Activated T-helper 9 cell treated with anti-CD3 and anti-CD28 coated beads, Interleukin-2, amount 50 U/mL, for 16 hours (primary cell): Measurements from ENCODE around the gene STK33.

ENCODE experiments used
- DNase-seq: peaks from one replicate; pipeline ENCODE4 v3.0.0-alpha.2; 2020; ENCODE audit warnings: low read depth

STK33 gene

DNA sequence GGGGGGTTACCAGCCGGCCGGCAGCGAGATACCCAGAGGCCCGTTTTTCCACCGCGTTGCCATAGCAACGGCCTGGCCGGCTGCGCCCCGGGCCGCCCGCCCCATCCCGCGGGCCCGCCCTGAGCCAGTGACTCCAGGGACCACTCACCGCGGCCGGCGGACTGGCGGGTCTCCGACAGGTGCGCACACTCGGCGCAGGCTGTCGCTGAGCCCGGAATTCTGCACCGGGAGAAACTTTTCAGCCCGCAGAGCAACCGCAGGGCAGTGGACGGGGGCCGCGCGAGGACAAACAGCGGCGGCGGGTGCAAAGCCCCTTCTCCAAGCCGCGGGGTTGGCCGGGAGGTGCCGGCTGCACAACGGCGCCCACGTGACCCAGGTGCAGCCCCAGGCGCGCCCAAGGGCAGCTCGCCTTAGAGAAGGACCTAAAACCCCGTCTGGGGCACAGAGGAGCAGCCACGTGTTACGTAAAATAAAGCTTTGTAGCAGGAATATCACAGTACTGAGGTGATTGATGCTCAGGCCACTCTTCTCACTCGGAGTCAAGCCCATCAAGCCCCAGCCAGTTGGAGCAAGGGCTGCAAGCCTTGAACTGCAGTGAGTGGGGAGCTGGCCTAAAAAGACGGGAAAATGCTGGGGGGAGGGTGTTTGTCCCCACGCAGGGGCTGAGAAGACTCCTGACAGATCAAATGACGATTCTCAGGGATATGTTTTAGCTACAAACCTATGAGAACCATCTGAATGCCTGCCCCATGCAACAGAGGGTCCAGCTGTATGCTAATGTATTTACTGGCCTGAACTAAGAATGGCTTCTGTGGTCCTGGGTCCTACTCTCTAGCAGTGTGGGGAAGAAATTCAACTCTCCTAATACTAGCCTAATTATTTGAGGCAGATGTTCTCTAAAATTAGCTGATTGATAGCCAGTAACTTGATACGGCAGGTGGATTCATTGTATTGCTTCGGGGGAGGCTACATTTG lies at the start of gene STK33:
STK33 (minus strand) TSS at position 294 of the 975 bp plus-strand sequence. CDS start 119,323 bp downstream, outside the sequence.
- DNase-seq, result no peak

DNA sequence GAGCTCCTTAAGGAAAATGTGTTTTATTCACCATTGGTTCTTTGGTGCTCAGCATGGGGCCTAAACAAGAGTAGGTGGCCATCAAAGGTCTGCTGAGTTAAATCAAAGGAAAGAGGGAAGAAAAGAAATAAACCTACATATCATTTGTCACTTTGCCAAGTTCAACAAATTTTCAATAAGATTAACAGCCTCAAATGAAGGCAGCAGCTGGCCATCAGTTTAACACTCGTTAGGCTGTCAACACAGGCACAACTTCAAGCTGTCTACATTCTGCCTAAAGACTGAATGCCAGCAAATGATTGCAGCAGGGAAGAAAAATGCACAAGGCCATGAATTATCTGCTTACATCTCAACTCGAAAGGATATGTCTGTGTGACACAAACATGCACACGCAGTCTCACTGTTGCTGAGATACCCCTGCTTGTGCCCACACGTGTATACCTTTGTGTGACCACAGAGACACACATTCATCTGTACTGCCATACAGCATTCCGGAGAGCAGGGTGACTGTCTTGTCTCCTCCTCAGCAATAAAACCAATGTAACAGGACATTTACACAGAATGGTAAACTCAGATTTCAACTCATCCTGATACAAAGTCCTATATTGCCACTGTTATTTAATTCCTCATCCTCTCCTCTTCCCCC lies 48.3 kb upstream of the STK33 start:
- DNase-seq, result no peak

DNA sequence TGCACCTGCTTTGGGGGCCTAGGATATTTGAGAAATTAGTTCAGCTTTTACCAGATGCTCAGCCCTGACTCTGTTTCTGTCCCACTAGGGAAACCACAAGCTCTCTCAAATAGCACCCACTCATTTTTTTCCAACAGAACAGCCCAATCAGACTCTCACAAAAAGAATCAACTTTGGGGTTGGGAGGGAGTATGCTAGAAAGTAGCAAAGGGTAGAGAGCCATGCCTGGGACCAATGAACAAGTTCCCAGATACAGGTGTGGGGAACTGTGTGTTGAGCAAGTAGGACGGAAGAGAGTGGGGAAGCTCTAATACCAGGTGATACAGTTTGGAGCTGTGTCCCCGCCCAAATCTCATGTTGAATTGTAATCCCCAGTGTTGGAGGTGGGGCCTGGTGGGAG lies 47.3 kb upstream of the STK33 start:
- no peak for DNase-seq

DNA sequence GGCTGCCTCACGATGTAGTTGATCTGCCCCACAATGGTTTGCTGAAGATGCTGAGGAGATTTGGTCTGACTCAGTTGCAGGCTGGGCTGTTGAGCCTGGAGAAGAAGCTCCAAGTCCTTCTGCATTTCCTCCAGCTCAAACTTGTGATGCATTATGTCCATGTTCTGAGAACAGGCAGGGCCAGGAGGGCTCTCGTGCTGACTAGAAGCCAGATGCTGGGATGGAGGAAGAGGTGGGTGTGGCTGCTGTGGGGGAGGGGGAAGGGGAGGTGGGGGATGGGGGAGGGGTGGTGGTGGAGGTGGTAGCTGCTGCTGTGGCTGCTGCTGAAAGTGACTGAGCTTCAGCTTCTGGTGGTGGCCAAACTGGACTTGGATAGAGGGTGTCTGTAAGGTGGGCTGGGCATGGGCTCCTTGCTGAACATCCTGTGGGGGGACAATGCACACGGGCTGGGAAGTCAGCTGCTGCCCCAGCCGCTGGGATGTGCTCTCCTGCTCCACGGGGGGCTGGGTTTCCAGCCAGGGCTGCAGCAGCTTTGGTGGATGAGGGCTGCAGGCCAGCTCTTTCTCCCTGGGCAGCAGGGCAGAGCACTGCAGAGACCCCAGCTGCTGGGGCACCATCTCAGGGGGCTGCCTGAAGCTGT lies 46.4 kb upstream of the STK33 start:
- no peak for DNase-seq

DNA sequence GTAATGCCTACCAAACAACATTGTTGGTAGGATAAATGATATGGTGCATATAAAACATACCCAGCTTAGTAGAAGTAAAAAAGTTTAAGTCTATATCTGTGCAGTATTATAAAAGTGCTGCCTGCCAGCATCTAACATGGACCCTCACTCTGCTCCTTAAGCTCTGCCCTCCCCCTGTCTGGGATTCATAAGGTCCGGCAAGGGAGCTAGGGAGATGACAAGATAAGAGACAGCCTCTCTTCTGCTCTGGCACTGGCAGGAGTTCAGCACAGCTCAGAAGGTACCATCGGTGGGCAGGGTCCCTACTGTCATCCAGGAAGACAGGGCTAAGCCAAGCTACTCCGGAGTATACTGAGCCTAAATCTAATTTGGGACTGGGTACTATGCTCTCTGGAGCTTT lies 45.6 kb upstream of the STK33 start:
- DNase-seq, result no peak

DNA sequence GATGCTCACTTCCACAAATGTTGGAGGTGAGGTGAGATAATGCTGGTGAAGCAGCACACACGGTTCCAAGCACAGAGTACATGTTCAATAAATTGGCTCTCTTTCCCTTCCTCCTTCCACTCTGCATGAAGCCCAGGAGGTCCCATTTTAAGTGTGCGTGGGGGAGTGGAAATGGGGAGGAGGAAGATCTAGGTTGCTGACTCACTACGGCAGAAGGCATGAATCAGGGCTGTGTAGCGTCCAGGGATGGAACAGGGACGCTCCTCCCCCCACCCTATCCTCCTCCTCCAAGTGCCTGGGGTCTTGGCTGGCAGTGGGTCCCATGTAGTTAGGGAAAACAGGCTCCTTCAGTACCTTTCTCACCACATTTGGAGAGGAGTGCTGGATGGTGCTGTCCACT lies 44.3 kb upstream of the STK33 start:
- DNase-seq, result no peak

DNA sequence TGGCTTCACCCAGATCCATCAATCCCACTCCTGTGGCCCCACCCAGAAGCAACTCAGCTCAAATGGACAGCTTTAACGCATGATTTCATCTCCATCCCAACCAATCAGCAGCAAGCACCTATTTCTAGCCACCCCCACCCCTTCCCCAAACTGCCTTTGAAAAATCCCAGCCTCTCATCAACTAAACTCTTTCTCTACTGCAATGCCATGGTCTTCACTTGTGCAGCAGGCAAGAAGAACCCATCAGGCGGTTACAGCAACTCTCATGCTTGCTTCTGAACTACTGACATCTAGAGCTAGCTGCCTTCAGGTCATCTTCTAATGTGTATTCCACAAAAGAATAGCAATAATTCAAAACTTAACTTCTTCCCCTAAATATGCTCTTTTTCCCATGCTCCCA lies 42.1 kb upstream of the STK33 start:
- DNase-seq, result no peak

DNA sequence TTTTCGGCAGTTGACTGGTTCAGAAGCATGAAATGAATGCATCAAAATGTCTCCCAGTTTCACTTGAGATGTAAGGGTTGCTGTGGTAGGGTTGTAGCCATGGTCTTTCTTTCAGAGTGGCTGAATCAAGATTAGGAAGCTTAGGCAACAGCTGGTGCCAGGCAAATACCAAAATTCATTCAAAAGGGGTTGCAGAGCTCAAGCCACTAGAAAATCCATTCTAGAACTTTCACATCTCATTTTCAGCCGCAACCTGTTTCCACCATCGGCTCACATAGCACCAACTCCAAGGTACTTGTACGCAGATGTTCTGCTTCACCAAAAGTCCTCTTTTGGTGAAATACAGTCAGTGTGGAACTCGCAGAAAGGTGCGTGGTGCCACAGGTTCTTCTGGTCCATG lies 40.5 kb upstream of the STK33 start:
- DNase-seq, result no peak

DNA sequence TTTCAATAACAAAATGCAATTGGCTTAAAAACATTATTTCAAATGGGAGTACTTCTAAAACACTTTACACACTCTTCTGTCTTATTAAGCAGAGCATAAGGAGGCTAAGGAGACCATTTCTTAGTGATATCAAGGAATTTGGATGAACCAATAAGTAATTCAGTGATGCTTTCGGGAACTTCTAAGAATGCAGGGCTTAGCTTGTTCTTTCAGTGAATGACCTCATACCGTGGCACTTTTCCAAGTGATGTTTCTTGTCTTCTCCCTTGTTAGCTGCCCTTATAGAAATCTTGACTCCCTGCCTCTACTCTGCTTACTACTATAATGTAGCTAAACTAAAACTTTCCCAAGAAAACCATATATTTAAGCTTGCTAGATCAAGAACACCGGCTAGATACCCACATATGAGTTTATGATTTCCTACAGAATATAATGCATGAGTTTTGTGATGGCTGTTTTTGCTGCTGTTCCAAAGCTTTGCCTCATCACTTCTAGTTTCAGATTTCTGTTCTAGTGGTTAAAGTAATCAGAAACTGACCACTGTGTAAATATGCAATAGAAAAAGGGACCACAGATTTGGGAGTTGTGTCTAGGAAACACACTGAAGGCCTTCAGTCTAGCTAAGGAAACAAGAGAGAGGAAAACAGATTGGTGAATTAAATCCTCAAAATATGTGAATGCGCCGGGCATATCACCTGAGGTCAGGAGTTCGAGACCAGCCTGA lies 37.5 kb upstream of the STK33 start:
- DNase-seq, result no peak

DNA sequence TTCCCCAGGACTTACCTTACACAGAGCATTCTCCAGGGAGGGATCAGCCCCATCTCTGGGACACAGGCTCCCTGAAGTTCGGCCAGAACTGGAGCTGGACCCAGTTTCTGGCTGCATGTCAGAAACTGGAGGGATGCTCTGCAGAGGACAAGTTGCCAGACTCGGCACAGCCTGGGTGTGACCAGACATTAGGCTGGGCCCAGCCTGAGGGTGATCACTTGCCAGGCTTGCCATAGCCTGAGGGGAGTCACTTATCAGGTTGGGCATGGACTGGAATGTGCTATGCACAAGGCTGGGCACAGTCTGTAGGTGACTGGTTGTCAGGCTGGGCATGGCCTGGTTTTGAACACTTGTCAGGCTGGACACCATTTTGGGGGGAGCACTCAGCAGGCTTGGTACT lies 30.7 kb upstream of the STK33 start:
- DNase-seq, result no peak

DNA sequence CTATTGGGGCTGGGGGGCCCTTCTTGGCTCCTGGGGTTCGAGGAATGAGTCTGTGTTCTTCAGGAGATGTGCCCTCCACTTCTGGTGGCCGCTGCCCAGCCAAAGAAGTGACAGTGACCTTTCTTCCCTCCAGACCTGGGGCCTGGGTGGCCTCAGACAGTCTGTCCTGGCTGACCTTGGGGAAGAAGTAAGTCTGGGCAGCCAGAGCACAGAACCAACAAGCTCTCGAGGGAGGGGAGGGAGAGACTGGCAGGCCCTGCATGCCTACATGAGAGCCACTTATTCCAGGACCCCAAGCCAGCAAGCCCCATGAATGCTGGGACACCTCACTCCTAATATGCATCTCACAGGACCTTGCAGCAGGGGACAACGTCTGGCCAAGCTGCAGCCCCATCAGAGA lies 27.1 kb upstream of the STK33 start:
- DNase-seq, result no peak

DNA sequence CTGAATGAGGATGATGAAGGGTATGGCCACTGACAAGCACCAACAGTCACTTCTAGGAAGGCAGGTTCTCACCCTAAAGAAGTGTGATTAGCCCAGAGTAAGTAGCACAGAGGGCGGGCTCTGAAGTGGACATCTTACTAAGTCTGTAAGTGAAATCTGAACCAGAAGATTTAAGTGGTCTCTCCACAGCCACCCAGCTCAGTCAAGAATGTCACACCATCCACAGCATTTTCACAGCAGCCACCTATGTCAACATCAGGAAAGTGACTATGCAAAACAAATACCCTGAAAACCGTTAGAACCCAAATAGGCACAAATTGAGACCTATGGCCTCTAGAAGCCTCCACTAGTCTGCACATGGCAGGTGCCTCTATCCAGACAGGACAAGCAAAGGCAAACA lies 23.0 kb upstream of the STK33 start:
- DNase-seq, result no peak

DNA sequence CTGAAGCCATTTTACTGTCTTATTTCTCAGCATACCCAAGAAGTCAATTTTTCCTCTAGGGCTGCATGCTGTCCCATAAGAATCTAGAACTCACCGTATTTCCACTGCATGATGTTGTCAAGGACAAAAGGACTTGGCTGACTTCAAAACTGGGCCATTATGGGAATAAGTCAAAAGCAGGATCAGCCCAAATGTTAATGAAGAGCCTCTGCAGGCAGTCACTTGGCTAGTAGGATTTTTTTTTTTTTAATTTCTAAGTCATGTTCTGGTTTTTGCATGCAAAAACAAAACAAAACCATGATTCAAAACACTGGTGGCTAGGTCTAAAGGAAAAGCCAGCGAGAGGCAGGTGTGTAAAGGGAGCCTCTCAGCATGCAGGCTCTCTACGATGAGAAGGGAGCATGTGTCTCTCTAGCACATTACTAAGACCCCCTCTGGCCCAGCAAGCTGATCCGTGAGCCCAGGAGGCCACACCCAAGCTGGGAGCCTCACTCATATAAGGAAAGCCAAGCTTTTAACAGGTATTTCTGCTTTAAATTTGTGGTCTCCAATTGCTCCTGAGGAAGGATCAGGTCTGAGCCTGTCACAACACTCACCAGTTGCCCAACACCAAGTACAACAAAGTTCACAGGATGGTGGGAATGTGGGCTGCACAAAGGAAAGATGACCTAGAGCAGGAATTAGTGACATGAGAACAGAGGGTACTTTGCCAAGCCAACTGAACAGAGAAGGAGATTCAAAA lies 21.4 kb upstream of the STK33 start:
- no peak for DNase-seq

DNA sequence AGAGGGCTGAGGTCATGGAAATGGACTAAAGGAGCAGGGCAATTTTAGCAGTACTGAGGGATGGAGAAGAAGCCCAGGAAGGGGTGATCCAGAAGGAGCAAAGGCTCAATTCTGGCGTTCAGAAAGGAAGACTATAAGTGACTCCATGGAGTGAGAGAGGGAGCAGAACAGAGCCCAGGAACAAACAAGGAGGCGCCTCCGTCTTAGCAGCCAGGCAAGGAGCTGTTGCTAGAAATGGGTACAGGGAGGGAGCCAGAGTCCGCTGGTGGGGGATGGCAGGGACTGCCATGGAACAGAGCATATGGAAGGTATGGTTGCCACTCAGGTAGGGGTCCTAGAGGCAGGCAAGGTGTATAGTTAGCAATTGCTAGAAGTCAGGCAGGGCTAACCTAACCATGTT lies 20.5 kb upstream of the STK33 start:
- no peak for DNase-seq

DNA sequence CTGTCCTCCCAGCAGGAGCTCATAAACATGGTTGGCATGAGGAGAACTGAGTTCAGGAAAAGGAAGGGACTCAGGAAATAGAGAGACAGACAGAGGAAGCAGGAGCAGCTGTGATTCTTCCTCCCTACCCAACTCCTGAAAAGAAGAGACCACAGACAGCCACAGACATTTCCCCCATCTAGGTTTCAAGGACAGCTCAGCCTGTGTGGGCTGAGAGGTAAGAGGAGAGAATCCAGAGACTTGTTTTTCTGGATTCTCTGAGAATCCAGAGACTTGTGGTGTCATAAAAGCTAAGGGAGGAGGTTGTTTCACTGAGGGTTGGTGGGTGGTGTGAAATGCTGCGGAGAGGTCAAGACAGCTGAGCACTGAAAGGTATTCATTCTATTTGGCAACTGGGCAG lies 19.0 kb upstream of the STK33 start:
- no peak for DNase-seq

DNA sequence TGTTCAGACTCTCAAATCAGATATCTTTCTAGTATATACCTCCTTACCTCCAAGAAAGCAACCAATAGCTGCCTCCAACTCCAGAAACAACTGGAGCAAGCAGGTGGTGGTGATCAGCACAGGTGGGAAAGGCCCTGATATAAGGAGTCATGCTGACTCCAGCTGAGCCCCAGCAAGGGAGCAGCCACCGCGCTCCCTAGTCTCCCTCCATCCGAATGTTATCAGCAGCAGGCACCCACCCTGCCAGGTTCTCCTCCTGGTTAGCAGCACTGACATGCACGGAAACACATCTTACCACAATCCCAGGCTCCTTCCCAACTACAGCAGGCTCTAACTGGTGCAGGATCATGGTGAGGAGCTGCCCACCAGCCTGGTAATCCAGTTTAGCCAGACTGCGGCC lies 18.5 kb upstream of the STK33 start:
- no peak for DNase-seq

DNA sequence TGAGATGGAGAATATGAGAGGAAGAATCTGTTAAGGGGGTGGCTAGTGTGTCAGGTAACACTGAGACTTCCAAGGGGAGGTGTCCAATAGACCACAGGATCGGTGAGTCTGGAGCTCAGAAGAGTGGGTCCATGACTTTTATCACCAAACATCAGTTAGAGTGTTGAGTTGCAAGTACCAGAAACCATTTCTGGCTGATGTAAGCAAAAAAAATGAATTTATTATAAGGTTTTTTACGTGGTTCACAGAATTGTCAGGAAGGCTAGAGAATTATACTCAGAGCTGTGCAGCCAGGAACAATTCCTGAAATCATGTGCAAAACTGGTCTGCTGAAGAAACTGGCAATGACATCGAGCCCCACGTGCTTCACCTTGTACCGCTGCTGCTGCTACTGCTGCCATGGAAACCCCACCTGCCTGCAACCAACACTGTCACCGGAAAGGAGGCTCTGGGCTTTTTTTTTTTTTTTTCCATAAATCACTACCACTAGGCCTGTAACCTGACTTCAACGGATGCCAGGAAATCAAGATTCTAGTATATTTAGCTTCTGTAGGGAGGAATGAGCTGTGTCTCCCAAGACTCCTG lies 16.6 kb upstream of the STK33 start:
- DNase-seq, result no peak

DNA sequence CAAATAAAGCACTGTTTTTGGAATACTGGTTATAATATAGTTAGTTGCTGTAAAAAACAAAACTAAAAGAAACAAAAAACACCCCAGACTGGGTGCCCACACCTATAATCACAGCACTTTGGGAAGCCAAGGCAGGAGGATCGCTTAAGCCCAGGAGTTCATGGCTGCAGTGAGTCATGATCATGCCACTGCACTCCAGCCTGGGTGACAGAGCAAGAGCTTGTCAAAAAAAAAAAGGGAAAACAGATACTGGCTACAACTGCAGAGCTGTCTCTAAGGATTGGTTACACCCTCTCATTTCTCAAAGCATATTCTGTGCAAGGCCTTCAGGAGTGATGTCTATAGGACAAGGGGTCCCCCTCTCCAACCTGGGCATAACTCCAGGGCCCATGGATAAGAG lies 14.6 kb upstream of the STK33 start:
- no peak for DNase-seq

DNA sequence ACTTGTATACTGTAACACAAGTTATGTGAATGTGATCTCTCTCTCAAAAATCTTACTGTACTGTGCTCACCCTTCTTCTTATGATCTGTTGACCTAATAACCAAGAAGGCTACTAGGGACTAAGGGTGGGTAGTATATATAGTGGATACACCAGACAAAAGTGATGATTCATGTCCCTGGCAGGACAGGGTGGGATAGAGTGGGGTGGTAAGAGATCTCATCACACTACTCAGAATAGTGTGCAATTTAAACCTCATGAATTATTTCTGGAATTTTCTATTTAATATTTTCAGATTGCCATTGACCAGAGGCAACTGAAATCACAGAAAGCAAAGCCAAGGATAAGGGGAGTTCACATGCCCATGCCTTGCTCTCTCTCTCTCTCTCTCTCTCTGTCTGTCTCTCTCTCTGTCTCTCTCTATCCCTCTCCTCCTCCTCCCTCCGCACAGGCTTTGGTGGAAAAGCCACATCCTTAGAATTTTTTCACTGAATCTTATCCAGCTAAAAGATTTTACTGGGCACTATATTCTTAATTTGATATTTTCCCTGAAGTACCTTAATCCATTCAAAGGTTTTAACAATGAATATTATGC lies 12.0 kb upstream of the STK33 start:
- no peak for DNase-seq

DNA sequence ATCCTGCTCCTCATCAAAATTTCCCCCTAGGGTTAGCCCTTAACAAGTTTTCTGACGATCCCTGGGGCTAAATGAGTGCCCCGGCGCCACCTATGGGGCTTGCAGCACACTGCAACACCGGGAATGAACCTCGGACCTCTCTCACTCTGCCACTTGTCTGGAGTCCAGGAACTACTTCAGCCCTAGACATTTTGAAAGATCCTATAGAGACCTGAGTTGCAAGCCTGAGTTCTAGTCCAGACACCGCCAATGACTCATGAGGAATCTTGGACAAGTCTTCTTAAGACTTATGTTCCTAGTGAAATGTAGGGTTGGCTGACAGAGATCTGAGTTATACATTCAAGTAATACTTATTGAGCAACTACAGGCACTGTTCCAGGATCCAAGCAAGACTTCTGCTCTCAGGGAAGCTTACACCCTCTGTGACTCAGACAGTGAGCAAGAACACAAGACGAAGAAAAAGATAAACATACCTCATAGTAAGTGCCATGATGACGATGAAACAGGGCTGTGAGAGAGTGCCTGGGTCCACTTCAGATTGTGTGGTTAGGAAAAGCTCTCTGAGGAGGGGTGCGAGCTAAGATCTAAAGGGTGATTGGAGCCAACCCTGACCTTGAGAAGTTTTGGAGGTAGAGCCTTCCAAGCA lies 10.2 kb upstream of the STK33 start:
- no peak for DNase-seq
